GM10248 (cell line): ENCODE results near the gene KBTBD12.

Source experiments
- CTCF ChIA-PET: fragments of 300-600 bp; sonication (Branson Sonifier 250); formaldehyde crosslinking; extraction: SDS; loops from one replicate; lab custom pipeline; 2021; ENCODE audit warnings: antibody characterized with exemption; lab: Yijun Ruan, JAX
- POLR2A ChIA-PET: fragments of 350-650 bp; sonication (Branson Sonifier 250); formaldehyde crosslinking; extraction: SDS; loops from one replicate; lab custom pipeline; 2020; ENCODE audit warnings: antibody characterized with exemption; lab: Yijun Ruan, JAX
- DNase-seq: peaks from one replicate; pipeline ENCODE4 v3.0.0; 2012; ENCODE audit errors: extremely low spot score
- CTCF ChIP-seq: IDR thresholded peaks from 2 replicates; pipeline ENCODE4 v1.5.1; 2012; ENCODE audit warnings: mild to moderate bottlenecking, low read depth; ENCODE audit errors: extremely low read depth, missing control alignments, control extremely low read depth

The KBTBD12 gene

GRCh38 chr3:127991251-127991650 is 76.2 kb downstream of the KBTBD12 start:
- ChIA-PET POLR2A (no interaction called here), CTCF (no interaction called here)
- no peak for DNase-seq
- TF ChIP-seq CTCF: no peak

- no peak for DNase-seq
- no peak for TF ChIP-seq CTCF
- POLR2A ChIA-PET: no interaction called here
- CTCF ChIA-PET: no interaction called here
These were observed 76.6 kb downstream of the KBTBD12 start for GRCh38 chr3:127991681-127992080.

- DNase-seq: no peak
- POLR2A ChIA-PET: no interaction called here
- TF ChIP-seq CTCF: no peak
- CTCF ChIA-PET: no interaction called here
These were observed 77.1 kb downstream of the KBTBD12 start for GRCh38 chr3:127992127-127992526.

- ChIA-PET CTCF (no interaction called here), POLR2A (no interaction called here)
- TF ChIP-seq CTCF: no peak
- DNase-seq: no peak
These were observed 79.0 kb downstream of the KBTBD12 start for GRCh38 chr3:127994011-127994410.

- no peak for TF ChIP-seq CTCF
- DNase-seq: no peak
- CTCF ChIA-PET: interaction anchor here (1.3 to 1.5 kb wide), 2 partner anchors 22 to 26 kb away, joined by 3 to 5 read pairs; no protein-coding TSS in a partner anchor
- POLR2A ChIA-PET: no interaction called here
These were observed 82.0 kb downstream of the KBTBD12 start for GRCh38 chr3:127997016-127997415.

GRCh38 chr3:127997961-127998360 is 82.9 kb downstream of the KBTBD12 start:
- no peak for DNase-seq
- ChIA-PET POLR2A (no interaction called here), CTCF (interaction anchor here (1.1 to 1.3 kb wide), 2 partner anchors 27 to 345 kb away, joined by 3 read pairs; no protein-coding TSS in a partner anchor)
- TF ChIP-seq CTCF: no peak

GRCh38 chr3:127998596-127998995 is 83.6 kb downstream of the KBTBD12 start:
- ChIA-PET CTCF (interaction anchor here (1.1 kb wide), 1 partner anchor 346 kb away, joined by 3 read pairs; no protein-coding TSS in a partner anchor), POLR2A (no interaction called here)
- DNase-seq: no peak
- no peak for TF ChIP-seq CTCF
